Nephron progenitor cell (in vitro differentiated cells): ENCODE measurements around the gene MYO6.

Source experiments
- DNase-seq: peaks from one replicate; pipeline ENCODE4 v3.0.0; 2021
- H3K27ac Mint-ChIP-seq: 2 replicates; pipeline ENCODE4 v1.8.0; 2021; ENCODE audit warnings: mild to moderate bottlenecking, moderate library complexity, mixed read lengths
- H3K27me3 Mint-ChIP-seq: 2 replicates; pipeline ENCODE4 v1.8.0; 2021; ENCODE audit warnings: mild to moderate bottlenecking, low read depth, mixed read lengths; ENCODE audit not compliant: poor library complexity
- H3K36me3 Mint-ChIP-seq: 2 replicates; pipeline ENCODE4 v1.8.0; 2021; ENCODE audit warnings: low read depth, mixed read lengths
- H3K4me1 Mint-ChIP-seq: 2 replicates; pipeline ENCODE4 v1.8.0; 2021; ENCODE audit warnings: mixed read lengths
- H3K4me3 Mint-ChIP-seq: 2 replicates; pipeline ENCODE4 v1.8.0; 2021; ENCODE audit warnings: mild to moderate bottlenecking, moderate library complexity, mixed read lengths
- H3K9me3 Mint-ChIP-seq: 2 replicates; pipeline ENCODE4 v1.8.0; 2021; ENCODE audit warnings: mild to moderate bottlenecking, moderate library complexity, mixed read lengths
- CTCF ChIP-seq: fragments of 200-600 bp; sonication (generic); IDR thresholded peaks from 2 replicates; pipeline ENCODE4 v1.5.0; 2021; ENCODE audit warnings: antibody characterized with exemption

MYO6 gene

GRCh38 chr6:75802366-75802765, 53.3 kb downstream of the MYO6 start:
- H3K36me3 Mint-ChIP-seq: peaks cover 8% of the 10 kb centered on the region
- no peak for DNase-seq
- peaks cover 16% of the 10 kb centered on the region for H3K9me3 Mint-ChIP-seq
- no peak overlapping the region for H3K27ac Mint-ChIP-seq
- H3K4me3 Mint-ChIP-seq: no peak overlapping the region
- TF ChIP-seq CTCF: no peak
- H3K4me1 Mint-ChIP-seq: no peaks in the 10 kb centered on the region
- H3K27me3 Mint-ChIP-seq: no peaks in the 10 kb centered on the region

- TF ChIP-seq CTCF: no peak
- H3K4me3 Mint-ChIP-seq: no peak overlapping the region
- peaks cover 5% of the 10 kb centered on the region for H3K27me3 Mint-ChIP-seq
- no peak for DNase-seq
- no peak overlapping the region for H3K27ac Mint-ChIP-seq
- peaks cover 25% of the 10 kb centered on the region for H3K36me3 Mint-ChIP-seq
- H3K9me3 Mint-ChIP-seq: peaks cover 21% of the 10 kb centered on the region
- H3K4me1 Mint-ChIP-seq: no peaks in the 10 kb centered on the region
Observed at GRCh38 chr6:75808507-75808906, 59.5 kb downstream of the MYO6 start.

- H3K27ac Mint-ChIP-seq: no peak overlapping the region
- no peaks in the 10 kb centered on the region for H3K4me1 Mint-ChIP-seq
- H3K36me3 Mint-ChIP-seq: peaks cover 19% of the 10 kb centered on the region
- H3K4me3 Mint-ChIP-seq: no peak overlapping the region
- no peak for TF ChIP-seq CTCF
- H3K27me3 Mint-ChIP-seq: peaks cover 6% of the 10 kb centered on the region
- no peak for DNase-seq
- H3K9me3 Mint-ChIP-seq: peaks cover 3% of the 10 kb centered on the region
Observed at GRCh38 chr6:75812560-75812959, 63.5 kb downstream of the MYO6 start.

GRCh38 chr6:75813476-75814250, 64.6 kb downstream of the MYO6 start:
- no peaks in the 10 kb centered on the region for H3K9me3 Mint-ChIP-seq
- H3K27ac Mint-ChIP-seq: peak overlapping the region; percentile 56
- H3K4me1 Mint-ChIP-seq: no peaks in the 10 kb centered on the region
- DNase-seq: no peak
- peaks cover 6% of the 10 kb centered on the region for H3K27me3 Mint-ChIP-seq
- no peak for TF ChIP-seq CTCF
- H3K36me3 Mint-ChIP-seq: peaks cover 15% of the 10 kb centered on the region
- no peak overlapping the region for H3K4me3 Mint-ChIP-seq

- Mint-ChIP-seq H3K27ac (no peak overlapping the region), H3K9me3 (no peaks in the 10 kb centered on the region), H3K36me3 (peaks cover 15% of the 10 kb centered on the region), H3K4me1 (no peaks in the 10 kb centered on the region), H3K4me3 (no peak overlapping the region), H3K27me3 (peaks cover 6% of the 10 kb centered on the region)
- TF ChIP-seq CTCF: no peak
- no peak for DNase-seq
Observed at GRCh38 chr6:75815756-75816155, 66.7 kb downstream of the MYO6 start.
